Measurements from ENCODE around the gene VAT1.

The VAT1 gene

DNA sequence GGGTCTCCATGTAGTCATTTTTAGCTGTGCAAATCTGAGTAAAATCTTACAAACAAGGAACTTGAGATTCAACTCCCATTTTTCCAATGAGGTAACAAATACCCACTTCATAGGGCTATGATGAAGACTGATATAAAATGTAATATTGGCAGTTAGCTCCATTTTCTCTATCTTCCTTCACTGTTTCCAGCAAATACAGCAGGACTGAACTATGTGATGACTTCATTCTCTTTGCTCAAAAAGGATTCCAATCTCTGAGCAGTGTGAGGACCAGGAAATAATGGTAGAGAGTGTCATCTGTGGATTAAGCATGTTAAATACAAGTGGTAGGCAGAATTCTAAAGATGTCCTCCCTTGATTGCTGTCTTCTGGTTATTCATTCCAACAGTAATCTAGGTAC lies 21.1 kb upstream of the VAT1 start:
- no peak for ATAC-seq (ENCODE audit: insufficient read depth, low read depth)
- TF ChIP-seq, protein P1, sequence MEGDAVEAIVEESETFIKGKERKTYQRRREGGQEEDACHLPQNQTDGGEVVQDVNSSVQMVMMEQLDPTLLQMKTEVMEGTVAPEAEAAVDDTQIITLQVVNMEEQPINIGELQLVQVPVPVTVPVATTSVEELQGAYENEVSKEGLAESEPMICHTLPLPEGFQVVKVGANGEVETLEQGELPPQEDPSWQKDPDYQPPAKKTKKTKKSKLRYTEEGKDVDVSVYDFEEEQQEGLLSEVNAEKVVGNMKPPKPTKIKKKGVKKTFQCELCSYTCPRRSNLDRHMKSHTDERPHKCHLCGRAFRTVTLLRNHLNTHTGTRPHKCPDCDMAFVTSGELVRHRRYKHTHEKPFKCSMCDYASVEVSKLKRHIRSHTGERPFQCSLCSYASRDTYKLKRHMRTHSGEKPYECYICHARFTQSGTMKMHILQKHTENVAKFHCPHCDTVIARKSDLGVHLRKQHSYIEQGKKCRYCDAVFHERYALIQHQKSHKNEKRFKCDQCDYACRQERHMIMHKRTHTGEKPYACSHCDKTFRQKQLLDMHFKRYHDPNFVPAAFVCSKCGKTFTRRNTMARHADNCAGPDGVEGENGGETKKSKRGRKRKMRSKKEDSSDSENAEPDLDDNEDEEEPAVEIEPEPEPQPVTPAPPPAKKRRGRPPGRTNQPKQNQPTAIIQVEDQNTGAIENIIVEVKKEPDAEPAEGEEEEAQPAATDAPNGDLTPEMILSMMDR (IDR thresholded peaks at IDR 0.05; ENCODE audit: borderline replicate concordance, extremely low read depth, low read length, poor library complexity, severe bottlenecking) = no peak
- no peak for TF ChIP-seq EZH2 (IDR thresholded peaks at IDR 0.05; ENCODE audit: borderline replicate concordance, low read depth, low read length, severe bottlenecking)
- no peaks in the 10 kb centered on the region for H3K4me1 ChIP-seq (ENCODE audit: insufficient read depth, low read length)

DNA sequence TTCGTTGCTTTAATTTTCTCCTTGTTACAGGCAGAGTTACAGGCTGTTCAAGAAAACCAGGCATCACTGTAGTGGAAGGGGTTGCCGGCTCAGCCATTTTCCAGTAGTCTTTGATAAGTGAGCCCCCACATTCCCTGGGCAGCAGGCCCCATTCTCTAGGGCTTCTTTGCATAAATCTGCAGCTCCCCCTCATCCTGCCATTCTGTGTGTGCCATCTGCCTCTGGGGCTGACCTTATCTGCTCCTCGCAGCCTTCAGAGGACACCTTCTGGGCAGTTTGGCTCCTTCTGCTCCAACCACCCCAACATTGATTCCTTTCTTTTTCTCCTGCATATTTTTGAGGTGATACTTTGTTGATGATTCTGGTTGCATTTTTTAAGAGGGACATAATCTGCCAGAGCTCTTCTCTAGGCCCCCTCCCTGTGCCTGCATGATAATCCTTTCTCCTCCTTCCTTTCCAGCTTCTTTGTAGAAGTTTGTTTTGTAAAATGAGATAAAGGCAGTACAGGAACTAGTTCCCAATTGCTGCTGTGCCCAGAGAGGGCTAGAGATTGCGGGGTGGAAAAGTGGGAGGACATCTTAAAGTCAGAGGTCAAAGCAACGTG lies 19.9 kb upstream of the VAT1 start:
- Histone ChIP-seq H3K4me2 (ENCODE audit: insufficient read depth, low read length) (no peak overlapping the region), H3K4me3 (ENCODE audit: low read depth in 1 of 2, low read length in 2 of 2) (no peak overlapping the region)
- no peak for DNase-seq

More for the DNA sequence above, 21.1 kb upstream of the VAT1 start:
- no peak for DNase-seq
- H3K4me3 ChIP-seq (ENCODE audit: low read depth in 1 of 2, low read length in 2 of 2) = no peak overlapping the region
- H3K27me3 ChIP-seq (ENCODE audit: insufficient read depth, low read length, poor library complexity) = no peaks in the 10 kb centered on the region
- H3K36me3 ChIP-seq (ENCODE audit: insufficient read depth, low read length) = peaks cover 45% of the 10 kb centered on the region
- H2AFZ ChIP-seq (ENCODE audit: low read depth, low read length) = no peak overlapping the region
- H3K9me3 ChIP-seq (ENCODE audit: insufficient read depth, low read length, severe bottlenecking) = no peaks in the 10 kb centered on the region
- no peak overlapping the region for H3K9ac ChIP-seq (ENCODE audit: low read depth, low read length)
- H3K4me2 ChIP-seq (ENCODE audit: insufficient read depth, low read length) = no peak overlapping the region
- H3K27ac ChIP-seq (ENCODE audit: low read length) = no peak overlapping the region
- H4K20me1 ChIP-seq (ENCODE audit: insufficient read depth, low read length) = no peaks in the 10 kb centered on the region
- no peaks in the 10 kb centered on the region for H3K79me2 ChIP-seq (ENCODE audit: insufficient read depth, low read length)

DNA sequence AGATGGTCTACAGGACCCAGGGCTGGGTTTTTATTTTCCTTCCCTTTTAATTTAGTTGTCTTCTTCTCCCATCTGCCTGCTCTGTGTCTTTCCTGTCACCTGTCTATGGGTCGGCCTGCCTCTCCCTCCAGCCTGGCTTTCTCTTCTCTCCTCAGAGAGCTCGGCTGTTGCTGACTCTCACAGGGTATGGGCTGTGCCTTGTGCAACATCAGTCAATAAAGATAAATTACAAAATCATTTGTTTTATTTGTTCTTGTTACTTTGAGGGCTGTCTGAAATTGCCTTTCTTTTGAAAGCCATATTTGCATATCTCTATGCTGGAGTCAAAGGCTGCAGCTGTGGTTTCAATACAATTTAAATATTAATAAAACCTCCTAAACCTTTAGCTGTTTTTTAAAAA lies 18.5 kb upstream of the VAT1 start:
- Histone ChIP-seq H3K27ac (ENCODE audit: low read length) (no peak overlapping the region), H3K79me2 (ENCODE audit: insufficient read depth, low read length) (no peaks in the 10 kb centered on the region), H3K9me3 (ENCODE audit: insufficient read depth, low read length, severe bottlenecking) (no peaks in the 10 kb centered on the region), H3K27me3 (ENCODE audit: insufficient read depth, low read length, poor library complexity) (no peaks in the 10 kb centered on the region), H3K36me3 (ENCODE audit: insufficient read depth, low read length) (peaks cover 25% of the 10 kb centered on the region), H4K20me1 (ENCODE audit: insufficient read depth, low read length) (no peaks in the 10 kb centered on the region), H3K4me2 (ENCODE audit: insufficient read depth, low read length) (no peak overlapping the region), H3K9ac (ENCODE audit: low read depth, low read length) (no peak overlapping the region), H3K4me1 (ENCODE audit: insufficient read depth, low read length) (no peaks in the 10 kb centered on the region), H2AFZ (ENCODE audit: low read depth, low read length) (no peak overlapping the region), H3K4me3 (ENCODE audit: low read depth in 1 of 2, low read length in 2 of 2) (no peak overlapping the region)
- ATAC-seq (ENCODE audit: insufficient read depth, low read depth) (no peak), DNase-seq (no peak)
- TF ChIP-seq EZH2 (IDR thresholded peaks at IDR 0.05; ENCODE audit: borderline replicate concordance, low read depth, low read length, severe bottlenecking) = no peak
- TF ChIP-seq, protein P1 (IDR thresholded peaks at IDR 0.05; ENCODE audit: borderline replicate concordance, extremely low read depth, low read length, poor library complexity, severe bottlenecking) = no peak

More for the DNA sequence above, 19.9 kb upstream of the VAT1 start:
- Histone ChIP-seq H3K9me3 (ENCODE audit: insufficient read depth, low read length, severe bottlenecking) (no peaks in the 10 kb centered on the region), H2AFZ (ENCODE audit: low read depth, low read length) (no peak overlapping the region), H3K79me2 (ENCODE audit: insufficient read depth, low read length) (no peaks in the 10 kb centered on the region), H3K9ac (ENCODE audit: low read depth, low read length) (no peak overlapping the region), H3K27ac (ENCODE audit: low read length) (no peak overlapping the region), H3K36me3 (ENCODE audit: insufficient read depth, low read length) (peaks cover 35% of the 10 kb centered on the region), H3K4me1 (ENCODE audit: insufficient read depth, low read length) (no peaks in the 10 kb centered on the region), H4K20me1 (ENCODE audit: insufficient read depth, low read length) (no peaks in the 10 kb centered on the region), H3K27me3 (ENCODE audit: insufficient read depth, low read length, poor library complexity) (no peaks in the 10 kb centered on the region)
- ATAC-seq (ENCODE audit: insufficient read depth, low read depth) = no peak
- TF ChIP-seq, protein P1 (IDR thresholded peaks at IDR 0.05; ENCODE audit: borderline replicate concordance, extremely low read depth, low read length, poor library complexity, severe bottlenecking) = no peak
- no peak for TF ChIP-seq EZH2 (IDR thresholded peaks at IDR 0.05; ENCODE audit: borderline replicate concordance, low read depth, low read length, severe bottlenecking)
